NCI-H82 treated with DMSO at 0.1 percent for 48 hours (cell line): Measurements from ENCODE around the gene VASP.
A peak's percentile ranks its signal among the peaks of the same experiment; 100 is the strongest.

ENCODE experiments used
- DNase-seq: peaks from one replicate; lab custom pipeline; 2025; ENCODE audit not compliant: unreplicated experiment; lab: John Stamatoyannopoulos, UW

The VASP gene

DNA sequence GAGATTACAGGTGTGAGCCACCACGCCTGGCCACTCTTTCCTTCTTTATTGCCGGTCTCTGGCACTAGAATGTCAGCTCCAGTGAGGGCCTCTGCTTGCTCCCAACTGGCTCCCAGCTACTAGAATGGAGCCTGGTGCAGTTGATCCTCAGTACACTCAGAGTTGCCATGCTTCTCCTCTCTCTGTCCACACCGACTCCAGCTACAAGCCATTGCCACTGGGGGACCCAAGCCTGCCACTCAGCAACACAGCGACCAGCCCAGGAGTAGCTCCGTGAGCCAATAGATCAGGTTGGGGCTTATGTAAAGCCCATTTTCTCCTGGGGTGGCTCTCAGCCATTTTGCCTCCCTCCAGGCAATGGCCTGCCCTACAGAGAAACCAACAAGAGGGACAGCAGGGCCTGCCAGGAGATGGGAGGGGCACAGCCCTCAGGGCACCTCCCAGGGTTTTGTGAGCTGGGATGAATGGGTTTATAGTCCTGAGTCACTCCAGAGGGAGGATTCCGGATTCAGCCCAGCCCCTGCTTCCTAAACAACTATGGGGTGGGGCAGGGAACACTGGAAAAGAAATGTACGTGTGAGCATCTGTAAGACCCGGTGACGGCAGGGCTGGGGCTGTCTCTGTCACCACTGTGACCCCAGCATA is 40.8 kb downstream of the VASP start:
- DNase-seq: no peak

DNA sequence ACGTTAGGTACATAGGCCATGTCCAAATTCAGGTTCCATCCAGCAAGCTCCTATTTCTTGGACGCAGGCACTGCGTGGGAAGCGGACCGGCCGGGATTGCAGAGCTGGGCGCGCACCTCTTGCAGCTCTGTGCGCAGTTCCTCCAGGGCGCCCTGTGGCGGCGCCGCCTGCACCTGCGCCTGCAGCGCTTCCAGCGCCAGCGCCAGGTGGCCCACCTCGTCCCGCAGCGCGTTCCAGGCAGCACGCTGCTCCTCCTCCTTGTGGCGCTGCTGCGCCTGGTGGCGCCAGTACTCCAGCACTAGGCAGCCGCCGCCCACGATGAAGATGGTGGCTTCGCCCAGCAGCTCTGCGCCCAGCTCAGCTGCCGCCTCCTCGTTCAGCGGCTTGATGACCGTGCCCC is 46.2 kb downstream of the VASP start:
- no peak for DNase-seq

DNA sequence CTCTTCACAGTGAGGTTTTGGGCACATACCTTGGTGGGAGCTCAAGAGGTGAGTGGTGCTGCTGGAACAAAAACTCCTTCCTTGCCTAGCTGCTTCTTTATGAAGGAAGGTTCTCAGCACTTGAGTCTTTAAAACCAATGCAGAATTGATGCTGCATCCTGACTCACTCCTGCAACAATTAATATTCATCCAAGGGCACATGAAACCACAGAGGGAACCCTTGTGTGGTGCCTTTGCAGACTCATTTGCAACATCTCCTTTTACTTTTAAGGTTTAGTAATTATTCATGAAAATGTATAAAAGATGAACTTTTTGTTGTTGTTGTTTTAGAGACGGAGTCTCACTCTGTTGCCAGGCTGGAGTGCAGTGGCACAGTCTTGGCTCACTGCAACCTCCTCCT is 47.2 kb downstream of the VASP start:
- DNase-seq: no peak

DNA sequence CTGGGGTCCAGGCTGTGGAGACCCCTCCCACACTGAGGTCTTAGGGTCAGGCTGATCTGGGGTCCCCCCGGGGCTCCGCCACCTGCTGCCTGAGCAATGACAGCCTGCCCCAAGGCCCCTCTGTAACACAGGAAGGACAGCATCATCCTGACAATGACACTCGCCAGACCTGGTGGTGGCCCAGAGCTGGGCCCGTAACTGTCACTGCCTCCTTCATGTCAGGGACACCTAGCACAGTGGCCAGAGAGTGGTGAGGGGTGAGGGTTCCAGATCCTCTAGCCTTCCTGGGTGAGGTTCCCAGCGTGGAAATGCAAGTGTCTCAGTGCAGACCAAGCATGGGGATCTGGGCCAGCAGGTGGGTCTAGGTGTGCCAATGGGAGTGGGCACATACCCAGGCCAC is 49.6 kb downstream of the VASP start:
- DNase-seq: no peak

DNA sequence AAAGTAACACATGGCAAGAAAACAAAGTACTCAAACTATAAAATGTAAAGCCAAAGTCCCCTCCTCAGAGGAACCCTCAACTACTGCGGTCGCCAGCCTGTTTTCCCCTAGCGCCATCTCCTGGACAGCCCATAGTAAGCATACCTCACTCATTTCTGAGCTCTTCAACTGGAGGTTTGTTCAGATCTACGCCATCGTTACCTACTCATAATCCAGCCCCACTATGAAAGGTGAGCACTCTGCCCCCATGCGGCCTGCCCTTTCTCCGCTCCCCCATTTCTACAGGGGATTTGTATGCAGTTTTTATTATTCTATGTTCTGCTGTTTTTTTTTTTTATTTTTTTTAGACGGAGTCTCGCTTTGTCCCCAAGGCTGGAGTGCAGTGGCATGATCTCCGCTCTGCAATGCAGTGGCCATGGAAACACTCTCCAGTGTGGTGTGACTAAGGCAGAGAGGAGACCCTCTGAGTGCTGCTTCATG is 51.2 kb downstream of the VASP start:
- peak; percentile 76 for DNase-seq

DNA sequence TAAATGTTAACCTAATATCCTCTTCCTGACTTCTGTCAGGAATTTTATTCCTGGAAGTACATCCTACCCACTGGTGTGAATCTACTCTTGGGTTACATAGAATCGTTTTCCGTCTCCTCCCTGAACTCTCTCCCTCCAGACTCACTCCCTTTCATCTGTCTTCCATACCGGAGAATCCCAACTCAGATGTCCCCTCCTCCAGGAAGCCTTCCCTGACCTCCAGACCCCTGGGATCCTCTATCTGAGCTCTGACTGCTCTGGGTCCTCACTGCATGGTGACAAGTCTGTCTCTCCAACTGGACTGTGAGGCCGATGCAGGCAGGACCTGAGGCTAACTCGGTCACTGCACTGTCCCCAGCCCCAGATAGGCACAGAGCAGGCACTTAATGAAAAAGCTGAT is 52.8 kb downstream of the VASP start:
- no peak for DNase-seq

DNA sequence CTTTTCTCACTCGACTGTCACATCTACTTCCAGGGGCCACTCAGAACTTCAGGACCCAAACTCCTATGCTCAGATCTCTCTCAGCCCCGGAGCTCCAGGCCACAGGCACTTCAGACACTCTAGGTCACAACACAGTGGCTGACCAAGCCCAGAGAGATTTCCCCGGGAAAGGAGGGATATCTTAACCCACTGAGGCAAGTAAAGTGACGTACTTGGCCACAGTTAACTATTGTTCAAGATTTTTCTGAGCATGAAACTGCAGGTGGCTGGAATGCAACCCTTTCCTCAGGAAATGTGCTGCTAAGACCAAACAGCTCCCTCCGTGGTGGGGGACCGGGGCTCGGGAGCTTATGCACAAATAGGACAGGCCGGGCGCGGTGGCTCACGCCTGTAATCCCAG is 53.4 kb downstream of the VASP start:
- no peak for DNase-seq

DNA sequence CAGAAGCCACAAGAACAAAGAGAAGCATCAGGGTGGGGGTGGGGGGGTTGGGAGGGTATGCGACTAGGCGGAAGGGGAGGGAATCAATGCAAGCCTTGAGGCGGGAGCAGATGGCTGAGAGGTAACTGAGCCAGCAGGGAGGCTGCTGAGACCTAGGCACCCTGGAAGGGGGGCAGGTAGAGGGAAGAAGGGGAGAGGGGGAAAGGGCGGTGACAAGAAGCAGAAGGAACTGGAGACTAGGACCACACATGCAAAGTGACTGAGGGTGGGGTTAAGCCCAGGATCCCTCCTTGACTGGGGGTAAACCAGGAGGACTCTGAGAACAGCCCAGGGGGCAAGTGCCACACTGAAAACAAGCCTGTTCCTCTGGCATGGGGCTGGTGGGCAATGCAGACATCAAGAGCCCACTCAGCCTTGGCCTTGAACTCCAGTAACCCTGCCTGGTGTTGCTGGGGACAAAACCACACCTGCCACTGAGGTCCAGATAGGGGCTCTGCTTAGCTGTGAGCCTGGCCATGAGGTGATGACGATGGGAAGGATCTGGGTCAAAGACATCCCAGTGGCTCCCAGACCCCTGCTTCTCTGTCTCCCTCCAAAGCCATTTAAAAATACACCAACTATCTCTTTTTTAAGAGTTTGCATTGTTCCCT is 57.0 kb downstream of the VASP start:
- peak; percentile 73 for DNase-seq

DNA sequence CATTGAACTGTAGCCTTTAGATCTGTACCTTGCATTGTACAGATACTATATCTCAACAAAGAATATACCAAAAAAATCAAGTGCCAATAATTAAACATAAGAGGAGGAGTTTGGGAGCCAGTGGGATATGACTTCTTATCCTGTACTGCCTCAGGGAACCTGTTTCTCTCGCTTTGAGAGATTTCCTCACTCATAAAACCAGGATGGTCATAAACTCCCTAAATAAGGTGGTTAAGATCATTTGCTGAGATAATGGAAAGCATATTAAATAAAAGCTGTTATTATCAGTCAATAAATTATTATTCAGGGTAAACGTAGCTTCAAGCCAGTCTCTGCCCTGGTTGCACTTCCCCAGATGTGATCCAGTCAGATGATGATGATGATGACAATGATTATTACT is 60.3 kb downstream of the VASP start:
- DNase-seq: no peak

DNA sequence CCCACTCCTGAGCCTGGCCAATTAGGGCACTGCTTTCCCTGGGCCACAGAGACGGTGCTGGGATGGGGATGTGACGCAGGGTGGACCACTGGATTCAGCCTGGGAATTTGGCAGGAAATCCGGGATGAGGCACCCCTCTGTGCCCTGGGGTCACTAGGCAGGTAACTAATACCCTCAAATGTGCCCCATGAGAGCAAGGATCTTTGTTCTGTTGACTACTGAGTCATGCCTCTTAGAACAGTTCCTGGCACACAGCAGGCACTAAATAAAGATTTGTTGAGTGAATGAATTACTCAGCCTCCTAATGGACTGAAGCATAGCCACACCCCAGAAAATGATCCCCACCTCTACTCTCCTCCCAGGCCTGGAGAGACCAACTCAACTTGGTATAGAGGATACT is 61.5 kb downstream of the VASP start:
- DNase-seq: no peak

DNA sequence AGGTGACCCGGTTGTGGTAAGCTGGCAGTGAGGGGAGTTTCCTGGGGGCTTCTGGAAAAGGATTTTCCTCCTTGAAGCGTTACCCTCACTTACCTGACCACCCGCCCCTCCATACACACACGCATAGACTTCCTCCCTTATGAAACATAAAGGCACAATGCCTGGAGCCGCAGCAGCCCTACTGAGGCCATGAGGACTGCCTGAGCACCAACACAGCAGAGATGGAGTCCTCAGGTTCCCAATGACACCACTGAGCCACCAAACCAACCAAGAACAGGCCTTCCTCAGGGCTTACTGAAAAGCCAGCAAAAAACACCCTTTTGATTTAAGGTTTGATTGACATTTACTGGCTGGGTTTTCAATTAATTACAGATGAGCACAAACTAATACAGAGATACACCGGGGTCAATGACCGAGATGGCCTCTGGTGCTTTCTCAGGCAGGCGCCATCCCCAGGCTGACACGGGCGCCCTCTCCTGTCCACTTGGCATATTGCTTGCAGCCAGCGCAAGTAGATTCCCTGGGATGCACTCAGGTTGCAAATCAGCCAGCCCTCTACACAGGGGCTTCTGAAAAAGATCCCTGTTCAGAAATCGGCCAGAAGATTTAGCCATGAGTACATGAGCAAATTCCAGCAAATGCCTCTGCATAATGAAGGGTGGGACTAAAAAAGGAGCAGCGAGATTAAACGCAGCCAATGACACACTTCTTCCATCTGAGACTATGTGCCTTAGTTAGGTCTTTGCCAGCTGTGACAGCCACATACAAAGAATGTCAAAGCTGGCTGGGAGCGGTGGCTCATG is 62.5 kb downstream of the VASP start:
- DNase-seq: peak; percentile 28

DNA sequence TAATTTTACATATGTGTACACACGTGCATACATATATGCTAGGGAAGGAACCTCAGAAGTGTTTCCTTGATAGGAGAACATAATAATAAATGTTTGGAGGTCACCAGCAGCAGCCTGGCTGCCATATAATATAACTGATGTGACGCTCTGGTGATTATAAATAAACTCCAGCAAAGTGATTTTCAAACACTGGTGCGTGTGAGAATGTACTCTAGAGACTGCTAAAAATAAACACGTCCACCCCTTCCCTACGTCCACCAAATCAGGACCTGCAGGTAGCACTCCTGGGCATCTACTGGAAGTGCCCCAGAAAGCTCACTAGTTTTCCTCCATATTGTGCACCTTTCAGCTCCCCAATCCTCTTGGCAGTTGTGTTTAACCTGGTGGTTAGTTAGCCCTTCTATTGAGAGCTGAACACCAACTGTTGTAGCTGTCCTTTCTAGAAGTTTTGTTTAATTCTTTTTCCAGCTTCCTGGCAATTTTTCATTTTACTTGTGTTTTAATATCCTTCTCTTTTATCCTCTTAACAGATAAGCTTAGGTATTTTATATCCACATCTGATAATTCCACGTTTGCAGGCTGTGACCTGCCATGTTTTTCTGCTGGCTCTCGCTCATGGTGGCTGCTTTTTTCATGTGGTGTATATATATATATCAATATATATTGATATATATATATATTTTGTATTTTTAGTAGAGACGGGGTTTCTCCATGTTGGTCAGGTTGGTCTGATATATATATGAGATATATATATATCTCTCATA is 64.4 kb downstream of the VASP start:
- DNase-seq: no peak

DNA sequence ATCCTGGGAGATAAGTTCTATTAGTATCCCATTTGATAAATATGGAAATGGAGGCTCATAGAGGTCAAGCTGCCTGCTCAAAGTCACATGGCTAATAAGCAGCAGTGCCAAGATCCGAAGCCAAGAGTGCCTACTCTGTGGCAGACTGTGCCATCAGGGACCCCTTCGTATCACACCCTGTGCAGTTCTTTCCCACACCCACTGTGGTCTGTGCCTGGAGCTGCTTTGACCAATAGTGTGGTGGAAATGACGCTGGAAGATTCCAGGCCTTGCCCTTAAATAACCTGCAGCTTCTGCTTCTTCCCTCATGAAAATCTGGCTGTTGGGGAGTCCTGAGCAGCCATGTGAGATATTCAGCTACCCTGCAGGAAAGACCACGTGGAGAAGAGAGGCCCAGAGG is 67.2 kb downstream of the VASP start:
- DNase-seq: no peak

DNA sequence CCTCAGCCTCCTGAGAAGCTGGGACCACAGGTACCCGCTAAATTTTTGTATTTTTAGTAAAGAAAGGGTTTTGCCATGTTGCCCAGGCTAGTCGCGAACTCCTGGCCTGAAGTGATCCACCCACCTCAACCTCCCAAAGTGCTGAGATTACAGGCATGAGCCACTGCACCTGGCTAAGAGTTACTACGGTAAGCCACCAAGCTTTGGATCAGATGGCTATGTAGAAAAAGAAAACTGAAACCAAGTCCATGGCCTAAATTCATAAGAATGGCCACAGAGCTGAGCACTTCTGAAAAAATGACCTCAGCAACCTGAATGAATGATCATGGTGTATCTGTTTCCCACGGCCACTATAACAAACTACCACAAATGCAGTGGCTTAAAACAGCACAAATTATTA is 67.9 kb downstream of the VASP start:
- DNase-seq: no peak
